ENCODE data around the gene TICAM1.
"Not testable (repeated sequence)": the region's sequence is repeated elsewhere in the genome, so short reads cannot be mapped to it uniquely, and the experiment has no call there.

The TICAM1 gene

DNA sequence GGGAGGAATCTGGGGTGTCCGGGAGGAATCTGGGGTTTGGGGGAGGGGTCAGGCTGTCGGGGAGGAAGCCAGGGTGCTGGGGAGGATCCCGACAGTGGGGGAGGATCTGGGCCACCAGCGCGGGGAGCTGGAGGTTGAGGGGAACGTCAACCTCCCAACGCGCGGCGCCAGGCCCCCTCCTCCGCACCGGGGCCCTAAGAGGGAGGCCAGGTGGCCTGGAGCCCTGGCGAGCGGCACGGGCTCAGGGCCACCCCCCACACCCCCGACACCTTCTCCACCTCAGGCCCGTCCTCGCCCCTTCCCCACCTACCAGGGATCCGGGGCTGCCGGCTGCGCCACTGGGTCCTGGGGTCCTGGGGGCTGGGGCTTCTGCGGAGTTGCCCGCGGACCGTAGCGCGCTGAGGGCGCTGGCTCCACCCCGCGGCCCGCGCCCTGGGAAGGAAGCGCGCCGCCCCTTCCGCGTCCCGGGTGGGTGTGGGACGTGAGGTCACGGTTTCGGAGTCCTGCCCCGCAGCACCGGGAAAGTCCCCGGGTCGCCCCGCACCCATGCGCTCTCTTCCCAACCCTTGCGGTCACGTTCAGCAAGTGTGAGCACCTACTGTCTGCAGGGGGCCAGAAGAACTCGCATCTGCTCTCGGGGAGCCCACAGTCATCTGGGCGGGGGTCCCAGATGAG, at the start of gene TICAM1:
TICAM1 (minus strand) TSS at position 409 of the 675 bp plus-strand sequence. CDS start 13,335 bp downstream, outside the sequence.
- no peaks in the 10 kb centered on the region for H3K27me3 Mint-ChIP-seq
- no peaks in the 10 kb centered on the region for H3K36me3 Mint-ChIP-seq
- H3K27ac Mint-ChIP-seq: peak within 1 kb of the TSS; percentile 92
- no peaks in the 10 kb centered on the region for H3K9me3 Mint-ChIP-seq (ENCODE audit: low read depth)
- H3K4me1 Mint-ChIP-seq (ENCODE audit: low read depth): peaks cover 24% of the 10 kb centered on the region
- H3K4me3 Mint-ChIP-seq: peak within 1 kb of the TSS; percentile 95

GRCh38 chr19:4879041-4879440, 47.5 kb upstream of the TICAM1 start:
- Mint-ChIP-seq H3K27me3 (no peaks in the 10 kb centered on the region), H3K4me1 (ENCODE audit: low read depth) (peaks cover 7% of the 10 kb centered on the region), H3K27ac (peak overlapping the region; percentile 54), H3K4me3 (peak overlapping the region; percentile 47), H3K36me3 (no peaks in the 10 kb centered on the region), H3K9me3 (ENCODE audit: low read depth) (no peaks in the 10 kb centered on the region)

GRCh38 chr19:4878491-4878968, 47.0 kb upstream of the TICAM1 start:
- H3K27ac Mint-ChIP-seq: peak overlapping the region; percentile 54
- H3K9me3 Mint-ChIP-seq (ENCODE audit: low read depth): no peaks in the 10 kb centered on the region
- H3K36me3 Mint-ChIP-seq: no peaks in the 10 kb centered on the region
- no peaks in the 10 kb centered on the region for H3K27me3 Mint-ChIP-seq
- H3K4me3 Mint-ChIP-seq: peak overlapping the region; percentile 47
- peaks cover 7% of the 10 kb centered on the region for H3K4me1 Mint-ChIP-seq (ENCODE audit: low read depth)

DNA sequence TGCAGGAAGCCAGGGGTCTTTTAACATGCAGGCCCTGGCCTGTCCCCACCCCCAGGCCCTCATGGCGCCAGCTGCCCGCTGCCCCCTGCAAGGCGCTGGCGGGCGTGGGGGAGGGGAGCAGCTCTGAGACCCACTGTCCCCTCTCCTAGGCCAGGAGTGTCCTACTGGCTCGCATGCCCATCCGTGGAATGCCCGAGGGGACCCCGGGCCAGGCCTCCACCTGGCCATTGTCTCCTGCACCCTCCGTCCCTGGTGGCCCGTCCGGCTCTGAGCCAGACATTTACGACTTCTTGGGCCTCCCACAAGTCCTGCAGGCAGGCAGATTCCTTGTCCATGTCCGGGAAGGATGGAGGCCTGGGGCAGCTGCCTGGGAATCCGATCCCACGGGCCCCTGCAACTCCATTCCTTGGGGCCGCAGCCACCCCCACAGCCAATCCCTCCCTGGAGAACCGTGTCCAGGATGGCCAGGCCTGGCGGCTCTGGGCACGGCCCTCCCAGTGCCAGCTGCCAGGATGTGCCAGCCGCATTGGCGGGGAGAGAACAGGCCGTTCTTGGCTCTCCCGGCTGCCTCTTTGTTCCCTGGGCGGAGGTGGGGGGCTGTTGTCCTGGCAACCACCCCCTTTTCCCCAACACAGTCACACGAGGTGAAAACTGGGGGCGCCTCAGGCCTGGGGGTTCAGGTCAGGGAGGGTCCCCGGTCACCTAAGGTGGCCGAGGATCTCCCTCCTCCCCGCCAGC, 46.4 kb upstream of the TICAM1 start:
- H3K9me3 Mint-ChIP-seq (ENCODE audit: low read depth): no peaks in the 10 kb centered on the region
- H3K27ac Mint-ChIP-seq: no peak overlapping the region
- H3K36me3 Mint-ChIP-seq: no peaks in the 10 kb centered on the region
- H3K4me1 Mint-ChIP-seq (ENCODE audit: low read depth): peaks cover 7% of the 10 kb centered on the region
- H3K27me3 Mint-ChIP-seq: no peaks in the 10 kb centered on the region
- H3K4me3 Mint-ChIP-seq: no peak overlapping the region

DNA sequence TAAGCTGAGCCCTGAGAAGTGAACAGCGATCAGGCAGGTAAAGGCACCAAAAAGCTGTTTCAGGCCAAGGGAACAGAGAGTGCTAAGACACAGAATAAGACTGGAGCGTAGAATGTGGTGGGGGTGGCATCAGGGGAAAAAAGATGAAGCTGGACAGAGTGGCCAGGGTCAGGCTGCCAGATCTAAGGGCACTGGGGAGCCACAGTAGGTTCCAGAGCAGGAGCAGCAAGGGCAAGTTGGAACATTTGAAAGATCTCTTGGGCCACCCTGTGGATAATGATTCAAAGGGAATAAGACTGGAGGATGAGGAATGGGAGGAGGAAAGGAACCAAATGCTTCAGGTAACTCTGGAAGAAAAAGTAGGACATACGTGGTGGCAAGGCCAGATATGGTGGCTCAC, 42.4 kb upstream of the TICAM1 start:
- H3K9me3 Mint-ChIP-seq (ENCODE audit: low read depth): no peaks in the 10 kb centered on the region
- no peak overlapping the region for H3K27ac Mint-ChIP-seq
- no peaks in the 10 kb centered on the region for H3K27me3 Mint-ChIP-seq

DNA sequence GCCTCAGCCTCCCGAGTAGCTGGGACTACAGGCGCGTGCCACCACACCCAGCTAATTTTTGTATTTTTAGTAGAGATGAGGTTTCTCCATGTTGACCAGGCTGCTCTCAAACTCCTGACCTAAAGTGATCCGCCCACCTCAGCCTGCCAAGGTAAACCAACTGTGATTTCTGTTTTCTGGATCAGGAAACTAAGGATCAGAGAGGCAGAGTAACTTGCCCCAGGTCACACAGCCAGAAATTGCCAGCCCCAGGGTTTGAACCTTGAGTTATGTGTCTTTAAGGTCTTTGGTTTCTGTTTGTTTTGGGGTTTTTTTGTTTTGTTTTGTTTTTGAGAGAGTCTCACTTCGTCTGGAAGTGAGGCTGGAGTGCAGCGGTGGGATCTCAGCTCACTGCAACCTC, 40.2 kb upstream of the TICAM1 start:
- Mint-ChIP-seq H3K27ac (no peak overlapping the region), H3K36me3 (no peaks in the 10 kb centered on the region), H3K4me1 (ENCODE audit: low read depth) (peaks cover 7% of the 10 kb centered on the region), H3K4me3 (no peak overlapping the region), H3K27me3 (no peaks in the 10 kb centered on the region), H3K9me3 (ENCODE audit: low read depth) (no peaks in the 10 kb centered on the region)

More for the DNA sequence above, 42.4 kb upstream of the TICAM1 start:
- H3K36me3 Mint-ChIP-seq: no peaks in the 10 kb centered on the region
- H3K4me3 Mint-ChIP-seq: no peak overlapping the region
- peaks cover 12% of the 10 kb centered on the region for H3K4me1 Mint-ChIP-seq (ENCODE audit: low read depth)

- Mint-ChIP-seq H3K9me3 (ENCODE audit: low read depth) (no peaks in the 10 kb centered on the region), H3K36me3 (no peaks in the 10 kb centered on the region), H3K4me3 (no peak overlapping the region), H3K4me1 (ENCODE audit: low read depth) (peaks cover 10% of the 10 kb centered on the region), H3K27me3 (no peaks in the 10 kb centered on the region), H3K27ac (no peak overlapping the region)
Observed at GRCh38 chr19:4870025-4870700, 38.7 kb upstream of the TICAM1 start.

GRCh38 chr19:4868286-4868834, 36.8 kb upstream of the TICAM1 start:
- no peaks in the 10 kb centered on the region for H3K27me3 Mint-ChIP-seq
- H3K27ac Mint-ChIP-seq: no peak overlapping the region
- peak overlapping the region; percentile 79 for H3K4me3 Mint-ChIP-seq
- peaks cover 10% of the 10 kb centered on the region for H3K4me1 Mint-ChIP-seq (ENCODE audit: low read depth)
- no peaks in the 10 kb centered on the region for H3K9me3 Mint-ChIP-seq (ENCODE audit: low read depth)
- no peaks in the 10 kb centered on the region for H3K36me3 Mint-ChIP-seq

GRCh38 chr19:4867534-4868285, 36.2 kb upstream of the TICAM1 start, which contains the start of gene PLIN3:
Gene PLIN3, minus strand, starts transcription at chr19:4867667. Its CDS starts 6,273 bp downstream, at chr19:4861394.
- Mint-ChIP-seq H3K27me3 (no peaks in the 10 kb centered on the region), H3K27ac (peak within 1 kb of the TSS; percentile 16), H3K9me3 (ENCODE audit: low read depth) (no peaks in the 10 kb centered on the region), H3K4me3 (peak within 1 kb of the TSS; percentile 79), H3K36me3 (no peaks in the 10 kb centered on the region), H3K4me1 (ENCODE audit: low read depth) (peaks cover 10% of the 10 kb centered on the region)

GRCh38 chr19:4866595-4867424, 35.3 kb upstream of the TICAM1 start:
- Mint-ChIP-seq H3K36me3 (no peaks in the 10 kb centered on the region), H3K27me3 (no peaks in the 10 kb centered on the region), H3K4me3 (peak overlapping the region; percentile 79), H3K4me1 (ENCODE audit: low read depth) (peaks cover 10% of the 10 kb centered on the region), H3K27ac (no peak overlapping the region), H3K9me3 (ENCODE audit: low read depth) (no peaks in the 10 kb centered on the region)

DNA sequence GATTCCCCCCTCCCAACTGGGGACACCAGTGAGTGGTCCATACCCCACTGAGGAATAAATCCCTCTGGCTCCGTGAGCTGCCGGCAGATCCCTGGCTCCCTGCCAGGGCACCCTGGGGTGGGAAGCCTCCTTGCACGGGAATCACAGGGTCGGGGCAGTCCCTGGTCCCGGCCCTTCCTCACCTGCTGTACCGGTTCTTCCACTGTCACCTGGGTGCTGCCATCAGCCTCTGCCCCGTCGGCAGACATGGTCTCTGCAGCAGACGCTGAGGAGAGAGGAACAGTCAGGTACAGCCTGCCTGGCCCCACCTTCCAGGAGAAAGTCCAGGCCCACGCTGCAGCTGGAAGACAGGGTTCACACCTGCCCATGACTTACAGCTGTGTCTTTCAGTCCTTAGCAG, 29.6 kb upstream of the TICAM1 start:
- no peaks in the 10 kb centered on the region for H3K36me3 Mint-ChIP-seq
- no peaks in the 10 kb centered on the region for H3K9me3 Mint-ChIP-seq (ENCODE audit: low read depth)
- H3K27me3 Mint-ChIP-seq: no peaks in the 10 kb centered on the region
- H3K4me3 Mint-ChIP-seq: no peak overlapping the region
- no peaks in the 10 kb centered on the region for H3K4me1 Mint-ChIP-seq (ENCODE audit: low read depth)
- no peak overlapping the region for H3K27ac Mint-ChIP-seq

DNA sequence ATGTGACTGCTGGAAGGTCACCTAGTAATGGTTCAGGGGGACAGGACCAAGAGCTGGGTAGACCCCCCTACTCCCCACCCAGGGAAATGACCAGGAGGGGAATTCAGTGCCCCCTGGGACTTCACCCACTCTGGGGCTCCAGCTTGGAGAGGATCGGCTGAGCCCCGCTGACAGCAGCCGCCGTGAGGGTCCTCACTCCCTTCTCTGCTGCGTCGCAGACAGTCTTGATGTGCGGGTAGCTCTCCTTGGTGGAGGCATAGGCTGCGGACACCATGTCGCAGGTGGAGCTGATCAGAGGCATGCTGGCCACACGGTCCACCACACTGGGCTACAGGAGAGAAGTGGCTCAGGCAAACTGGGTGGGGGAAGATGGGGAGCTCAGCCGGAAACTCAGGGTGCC, 28.2 kb upstream of the TICAM1 start:
- H3K9me3 Mint-ChIP-seq (ENCODE audit: low read depth): no peaks in the 10 kb centered on the region
- H3K27ac Mint-ChIP-seq: no peak overlapping the region
- H3K4me1 Mint-ChIP-seq (ENCODE audit: low read depth): no peaks in the 10 kb centered on the region
- no peaks in the 10 kb centered on the region for H3K36me3 Mint-ChIP-seq
- H3K4me3 Mint-ChIP-seq: no peak overlapping the region
- no peaks in the 10 kb centered on the region for H3K27me3 Mint-ChIP-seq

- H3K27me3 Mint-ChIP-seq; H3K27ac Mint-ChIP-seq; H3K9me3 Mint-ChIP-seq (ENCODE audit: low read depth); H3K4me1 Mint-ChIP-seq (ENCODE audit: low read depth); H3K36me3 Mint-ChIP-seq; H3K4me3 Mint-ChIP-seq: not testable (repeated sequence)
Observed at GRCh38 chr19:4856468-4856867, 25.0 kb upstream of the TICAM1 start.

DNA sequence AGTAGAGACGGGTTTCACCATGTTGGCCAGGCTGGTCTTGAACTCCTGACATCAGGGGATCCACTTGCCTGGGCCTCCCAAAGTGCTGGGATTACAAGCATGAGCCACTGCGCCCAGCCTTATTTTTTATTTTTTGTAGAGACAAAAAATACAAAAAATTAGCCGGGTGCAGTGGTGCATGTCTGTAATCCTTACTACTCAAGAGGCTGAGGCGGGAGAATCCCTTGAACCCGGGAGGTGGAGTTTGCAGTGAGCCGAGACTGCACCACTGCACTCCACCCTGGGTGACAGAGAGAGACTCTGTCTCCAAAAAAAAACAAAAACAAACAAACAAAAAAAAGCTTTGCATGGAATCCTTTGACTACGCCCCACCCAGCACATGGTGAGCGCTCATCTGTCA, 22.0 kb upstream of the TICAM1 start:
- not testable (repeated sequence) for H3K36me3 Mint-ChIP-seq; H3K4me3 Mint-ChIP-seq; H3K4me1 Mint-ChIP-seq (ENCODE audit: low read depth); H3K27ac Mint-ChIP-seq; H3K27me3 Mint-ChIP-seq; H3K9me3 Mint-ChIP-seq (ENCODE audit: low read depth)
